HG03196 (cell line): ENCODE measurements around the gene ACSL5.
"Not testable (repeated sequence)": the region's sequence is repeated elsewhere in the genome, so short reads cannot be mapped to it uniquely, and the experiment has no call there.

Experiments used
- ATAC-seq: cut with Tn5 transposase; IDR thresholded peaks from one replicate; pipeline ENCODE4 v1.9.1; 2021; ENCODE audit not compliant: unreplicated experiment

Gene ACSL5

GRCh38 chr10:112349521-112350085 is 24.3 kb upstream of the ACSL5 start:
- no peak for ATAC-seq

- ATAC-seq = no peak
Observed at GRCh38 chr10:112351146-112351545, 22.8 kb upstream of the ACSL5 start.

- ATAC-seq = no peak
Observed at GRCh38 chr10:112352044-112352443, 21.9 kb upstream of the ACSL5 start.

- ATAC-seq = no peak
Observed at GRCh38 chr10:112353046-112353445, 20.9 kb upstream of the ACSL5 start.

- ATAC-seq = no peak
Observed at GRCh38 chr10:112356686-112357085, 17.2 kb upstream of the ACSL5 start.

- ATAC-seq = no peak
Observed at GRCh38 chr10:112359606-112360307, 14.2 kb upstream of the ACSL5 start.

- no peak for ATAC-seq
Observed at GRCh38 chr10:112360308-112361270, 13.3 kb upstream of the ACSL5 start.

GRCh38 chr10:112361951-112362751 is 11.8 kb upstream of the ACSL5 start:
- no peak for ATAC-seq

- no peak for ATAC-seq
Observed at GRCh38 chr10:112362833-112363232, 11.1 kb upstream of the ACSL5 start.

GRCh38 chr10:112363696-112364688 is 9.9 kb upstream of the ACSL5 start:
- no peak for ATAC-seq

GRCh38 chr10:112365014-112365432 is 8.9 kb upstream of the ACSL5 start:
- ATAC-seq = no peak

GRCh38 chr10:112365451-112365850 is 8.5 kb upstream of the ACSL5 start:
- no peak for ATAC-seq

GRCh38 chr10:112366992-112367391 is 6.9 kb upstream of the ACSL5 start:
- no peak for ATAC-seq

GRCh38 chr10:112367516-112367915 is 6.4 kb upstream of the ACSL5 start:
- ATAC-seq = no peak

- ATAC-seq = peak; percentile 75
Observed at GRCh38 chr10:112369495-112370423, 4.2 kb upstream of the ACSL5 start.

GRCh38 chr10:112370424-112370819 is 3.5 kb upstream of the ACSL5 start:
- ATAC-seq = no peak

- ATAC-seq = not testable (repeated sequence)
Observed at GRCh38 chr10:112371326-112371725, 2.6 kb upstream of the ACSL5 start.

- not testable (repeated sequence) for ATAC-seq
Observed at GRCh38 chr10:112372182-112372810, 1.6 kb upstream of the ACSL5 start.
